Measurements from ENCODE around the gene TEC.

DNA sequence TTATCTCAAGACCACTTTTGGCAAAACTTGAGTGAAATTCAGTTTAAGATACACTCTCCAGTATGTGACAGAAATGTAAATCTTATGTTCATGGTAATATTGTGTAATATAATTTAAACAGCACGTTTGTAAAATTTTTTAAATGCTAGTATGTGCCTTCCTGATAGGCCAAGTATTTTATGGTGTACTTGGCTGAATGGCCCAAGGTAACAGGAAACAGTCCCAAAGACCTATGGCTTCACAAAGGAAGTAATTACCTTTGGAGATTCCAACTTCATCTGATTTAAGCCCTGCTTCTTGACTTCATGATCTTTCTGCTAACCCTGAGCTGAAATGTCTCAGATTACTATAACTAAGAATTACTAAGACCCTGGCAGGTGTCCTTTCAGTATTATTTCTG lies 20.3 kb downstream of the TEC start:
- TF ChIP-seq, protein P1, sequence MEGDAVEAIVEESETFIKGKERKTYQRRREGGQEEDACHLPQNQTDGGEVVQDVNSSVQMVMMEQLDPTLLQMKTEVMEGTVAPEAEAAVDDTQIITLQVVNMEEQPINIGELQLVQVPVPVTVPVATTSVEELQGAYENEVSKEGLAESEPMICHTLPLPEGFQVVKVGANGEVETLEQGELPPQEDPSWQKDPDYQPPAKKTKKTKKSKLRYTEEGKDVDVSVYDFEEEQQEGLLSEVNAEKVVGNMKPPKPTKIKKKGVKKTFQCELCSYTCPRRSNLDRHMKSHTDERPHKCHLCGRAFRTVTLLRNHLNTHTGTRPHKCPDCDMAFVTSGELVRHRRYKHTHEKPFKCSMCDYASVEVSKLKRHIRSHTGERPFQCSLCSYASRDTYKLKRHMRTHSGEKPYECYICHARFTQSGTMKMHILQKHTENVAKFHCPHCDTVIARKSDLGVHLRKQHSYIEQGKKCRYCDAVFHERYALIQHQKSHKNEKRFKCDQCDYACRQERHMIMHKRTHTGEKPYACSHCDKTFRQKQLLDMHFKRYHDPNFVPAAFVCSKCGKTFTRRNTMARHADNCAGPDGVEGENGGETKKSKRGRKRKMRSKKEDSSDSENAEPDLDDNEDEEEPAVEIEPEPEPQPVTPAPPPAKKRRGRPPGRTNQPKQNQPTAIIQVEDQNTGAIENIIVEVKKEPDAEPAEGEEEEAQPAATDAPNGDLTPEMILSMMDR (IDR thresholded peaks at IDR 0.05): no peak
- TF ChIP-seq EP300 (IDR thresholded peaks at IDR 0.05): no peak
- TF ChIP-seq POLR2A (IDR thresholded peaks at IDR 0.05): no peak
- no peak for TF ChIP-seq POLR2AphosphoS5 (IDR thresholded peaks at IDR 0.05)
